GM18867 (cell line): Measurements from ENCODE around the gene ATP5MC2.
"Not testable (repeated sequence)": the region's sequence is repeated elsewhere in the genome, so short reads cannot be mapped to it uniquely, and the experiment has no call there.

Experiments
- ATAC-seq: cut with Tn5 transposase; IDR thresholded peaks from one replicate; pipeline ENCODE4 v1.9.1; 2021; ENCODE audit warnings: mild to moderate bottlenecking, moderate library complexity; ENCODE audit not compliant: unreplicated experiment

ATP5MC2 gene

GRCh38 chr12:53695152-53696145 is 19.6 kb upstream of the ATP5MC2 start:
- ATAC-seq = no peak

- no peak for ATAC-seq
Measured at GRCh38 chr12:53694756-53695151, 18.9 kb upstream of the ATP5MC2 start.

GRCh38 chr12:53688134-53688533 is 12.3 kb upstream of the ATP5MC2 start:
- ATAC-seq = no peak

DNA sequence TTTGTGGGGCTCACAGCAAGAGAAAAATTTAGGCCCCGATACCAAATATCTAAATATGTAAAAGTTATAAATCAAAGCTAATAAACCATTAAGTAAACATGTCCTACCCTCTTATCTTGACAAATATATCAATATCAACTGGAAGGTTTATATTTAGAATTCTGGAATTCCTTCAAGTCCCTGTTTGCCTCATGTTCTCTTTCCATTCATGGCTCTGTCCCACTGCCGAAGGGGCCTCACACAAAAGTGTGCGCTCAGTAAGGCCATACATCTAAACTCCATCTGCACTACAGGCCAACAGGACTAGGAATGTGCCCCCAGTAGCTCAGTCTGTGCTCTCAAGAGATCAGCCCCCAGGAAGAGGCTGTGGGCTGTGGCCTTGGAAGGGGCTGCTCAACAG is 10.6 kb upstream of the ATP5MC2 start:
- ATAC-seq = no peak

GRCh38 chr12:53684654-53685220 is 8.9 kb upstream of the ATP5MC2 start:
- ATAC-seq = no peak

DNA sequence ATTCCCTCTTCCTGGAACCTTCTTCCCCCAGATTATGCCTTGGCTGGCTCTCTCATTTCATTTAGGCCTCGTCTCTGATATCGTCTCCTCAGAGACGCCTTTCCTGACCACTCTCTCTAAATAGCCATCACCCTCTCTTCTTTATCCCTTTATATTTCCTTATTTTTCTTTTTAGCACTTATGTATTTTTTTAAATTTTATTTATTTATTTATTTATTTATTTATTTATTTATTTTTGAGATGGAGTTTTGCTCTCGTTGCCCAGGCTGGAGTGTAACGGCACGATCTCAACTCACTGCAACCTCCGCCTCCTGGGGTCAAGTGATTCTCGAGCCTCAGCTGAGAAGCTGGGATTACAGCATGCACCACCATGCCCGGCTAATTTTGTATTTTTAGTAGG is 8.1 kb upstream of the ATP5MC2 start:
- no peak for ATAC-seq

DNA sequence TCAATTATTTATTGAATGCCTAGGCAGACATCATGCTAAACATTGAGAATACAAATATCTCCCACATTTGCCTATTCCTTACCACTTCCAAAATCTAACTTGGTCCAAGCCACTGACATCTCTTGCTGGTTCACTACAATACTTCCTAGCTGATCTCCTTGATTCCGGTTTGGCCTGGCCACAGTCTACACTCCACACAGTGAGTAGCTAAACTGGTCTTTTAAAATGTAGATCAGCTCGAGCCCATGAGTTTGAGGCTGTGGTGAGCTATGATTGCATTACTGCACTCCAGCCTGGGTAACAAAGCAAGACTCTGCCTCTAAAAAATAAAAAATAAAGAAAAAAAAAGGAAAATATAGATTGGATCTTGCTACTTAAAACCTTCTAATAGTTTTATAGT is 7.6 kb upstream of the ATP5MC2 start:
- no peak for ATAC-seq

GRCh38 chr12:53680061-53680460 is 4.2 kb upstream of the ATP5MC2 start:
- not testable (repeated sequence) for ATAC-seq

DNA sequence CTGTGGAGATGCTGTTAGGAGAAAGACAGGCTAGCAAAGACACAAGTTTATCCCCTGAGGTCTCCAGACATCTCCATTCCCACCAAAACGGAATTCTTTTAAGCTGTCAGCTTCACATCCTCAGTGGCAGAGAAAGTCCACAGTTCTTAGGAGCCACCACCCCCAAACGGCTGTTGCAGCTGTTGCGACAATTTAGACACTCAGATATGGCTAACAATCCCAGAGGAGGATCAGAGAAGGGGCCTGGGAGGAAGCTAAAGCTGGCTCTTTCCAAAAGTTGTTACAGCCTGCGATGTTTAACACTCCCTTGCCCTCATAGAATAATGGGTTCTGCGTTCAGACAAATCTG is 1.9 kb upstream of the ATP5MC2 start:
- no peak for ATAC-seq

- ATAC-seq = no peak
Measured at GRCh38 chr12:53677016-53677799, 1.3 kb upstream of the ATP5MC2 start.

- no peak for ATAC-seq
Measured at GRCh38 chr12:53676656-53677015, 753 bp upstream of the ATP5MC2 start.

GRCh38 chr12:53674977-53675700 is 744 bp downstream of the ATP5MC2 start:
- no peak for ATAC-seq

DNA sequence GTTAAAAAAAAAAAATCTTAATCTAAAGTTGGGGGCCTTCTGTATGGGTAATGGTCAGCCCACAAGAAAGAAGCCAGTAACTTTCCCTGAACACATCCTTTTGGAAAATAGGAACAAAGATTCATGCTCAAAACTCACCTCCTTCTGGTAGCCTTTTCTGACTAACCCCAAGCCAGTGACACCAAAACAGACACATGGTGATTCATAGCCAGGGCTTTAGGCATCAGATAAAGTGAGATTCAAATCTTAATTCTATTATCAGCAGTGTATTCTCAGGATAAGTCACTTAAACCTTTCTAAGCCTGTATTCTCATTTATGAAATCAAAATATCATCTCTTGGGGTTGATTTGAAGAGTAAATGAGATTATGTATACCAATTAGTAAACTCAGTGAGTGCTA is 4.9 kb downstream of the ATP5MC2 start:
- ATAC-seq = no peak

DNA sequence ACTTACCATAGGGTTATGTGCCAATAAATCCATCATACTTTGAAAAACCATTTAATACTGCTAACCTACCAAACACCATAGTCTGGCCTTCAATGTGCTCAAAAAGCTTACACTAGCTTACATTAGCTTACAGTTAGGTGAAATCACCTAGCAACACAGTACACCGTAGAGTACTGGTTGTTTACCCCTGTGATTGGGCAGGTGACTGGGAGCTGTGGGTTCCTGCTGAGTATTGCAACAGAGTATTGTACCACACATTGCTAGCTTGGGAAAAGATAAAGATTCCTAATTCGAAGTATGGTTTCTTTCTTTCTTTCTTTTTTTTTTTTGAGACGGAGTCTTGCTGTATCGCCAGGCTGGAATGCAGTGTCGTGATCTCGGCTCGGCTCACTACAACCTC is 5.6 kb downstream of the ATP5MC2 start:
- ATAC-seq = no peak

DNA sequence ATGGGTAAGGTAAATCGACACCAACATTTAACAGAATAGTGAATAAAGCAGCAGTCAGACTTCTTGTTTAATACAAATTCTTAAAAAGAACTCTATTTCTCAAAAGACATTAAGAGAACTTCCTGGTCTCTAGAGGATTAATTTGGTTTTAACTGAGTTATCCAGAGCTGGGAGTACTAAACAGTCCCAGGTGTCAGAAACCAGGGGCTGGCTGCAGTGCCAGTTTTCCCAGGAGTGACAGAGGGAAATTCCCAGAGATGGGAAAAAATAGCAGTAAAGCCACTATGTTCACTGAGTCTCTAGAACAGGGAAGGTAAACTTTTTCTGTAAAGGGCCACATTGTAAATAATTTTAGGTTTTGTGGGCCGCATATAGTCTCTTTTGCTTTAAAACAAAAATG is 8.8 kb downstream of the ATP5MC2 start:
- no peak for ATAC-seq

- no peak for ATAC-seq
Measured at GRCh38 chr12:53664936-53665335, 10.9 kb downstream of the ATP5MC2 start.

DNA sequence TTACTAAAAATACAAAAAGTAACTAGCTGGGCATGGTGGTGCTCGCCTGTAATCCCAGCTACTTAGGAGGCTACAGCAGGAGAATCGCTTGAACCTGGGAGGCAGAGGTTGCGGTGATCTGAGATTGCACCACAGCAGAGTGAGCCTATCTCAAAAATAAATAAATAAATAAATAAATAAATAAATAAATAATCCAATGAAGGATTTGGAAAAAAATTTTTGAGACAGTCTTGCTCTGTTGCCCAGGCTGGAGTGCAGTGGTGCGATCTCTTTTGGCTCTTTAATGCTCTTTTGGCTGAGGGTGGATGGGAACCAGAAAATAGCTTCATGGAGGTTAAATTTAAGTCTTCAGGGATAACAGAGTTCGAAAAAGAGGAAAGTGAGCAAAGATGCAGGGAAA is 11.7 kb downstream of the ATP5MC2 start:
- ATAC-seq = no peak

- no peak for ATAC-seq
Measured at GRCh38 chr12:53660041-53660440, 15.8 kb downstream of the ATP5MC2 start.

DNA sequence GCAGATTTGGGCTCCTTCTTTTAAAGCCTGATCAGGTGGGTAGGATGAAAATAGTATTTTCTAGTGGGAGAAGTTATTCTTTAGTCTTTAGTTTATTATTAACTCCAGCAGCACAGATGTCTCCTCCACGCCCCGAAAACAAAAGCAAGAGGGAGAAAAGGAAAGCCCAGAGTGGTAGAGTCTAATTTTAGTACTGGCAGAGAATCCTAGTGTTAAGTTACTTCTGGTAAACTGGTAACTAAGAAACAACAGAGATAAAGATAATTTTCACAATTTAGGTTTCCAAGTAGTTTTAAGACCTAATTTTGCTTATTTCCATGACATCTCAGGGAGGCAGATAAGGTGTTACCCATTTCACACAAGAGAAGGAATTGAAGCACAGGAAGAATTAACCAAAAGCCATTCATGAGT is 16.3 kb downstream of the ATP5MC2 start:
- ATAC-seq = no peak

- ATAC-seq = no peak
Measured at GRCh38 chr12:53659011-53659551, 16.8 kb downstream of the ATP5MC2 start.

DNA sequence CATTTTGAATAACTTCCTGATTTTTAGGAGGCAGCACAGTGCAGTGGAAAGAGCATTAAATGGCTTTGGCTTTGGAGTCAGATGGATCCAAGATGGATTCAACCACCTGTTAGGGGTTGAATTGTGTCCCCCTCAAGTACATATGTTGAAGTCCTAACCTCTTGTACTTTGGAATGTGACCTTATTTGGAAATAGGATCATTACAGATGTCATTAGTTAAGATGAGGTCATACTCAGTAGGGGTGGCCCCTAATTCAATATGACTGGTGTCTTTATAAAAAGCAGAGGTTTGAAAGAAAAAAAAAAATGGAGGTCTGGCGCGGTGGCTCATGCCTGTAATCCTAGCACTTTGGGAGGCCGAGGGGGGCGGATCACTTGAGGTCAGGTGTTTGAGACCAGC is 18.8 kb downstream of the ATP5MC2 start:
- no peak for ATAC-seq
